ENCODE data around the gene MPHOSPH9.

- TF ChIP-seq CTCF (IDR thresholded peaks at IDR 0.05): no peak
- no peak for TF ChIP-seq POLR2A (IDR thresholded peaks at IDR 0.05)
Measured at GRCh38 chr12:123261196-123261595, 28.3 kb upstream of the MPHOSPH9 start.
